ENCODE results near the gene PBX2. TPM values are rescaled to one million over a fixed set of nuclear protein-coding genes. Genes with fewer than 3 reads are reported as not detected.

Gene PBX2
- total RNA-seq, 1 donor from 2014 or later, result 166 TPM

DNA sequence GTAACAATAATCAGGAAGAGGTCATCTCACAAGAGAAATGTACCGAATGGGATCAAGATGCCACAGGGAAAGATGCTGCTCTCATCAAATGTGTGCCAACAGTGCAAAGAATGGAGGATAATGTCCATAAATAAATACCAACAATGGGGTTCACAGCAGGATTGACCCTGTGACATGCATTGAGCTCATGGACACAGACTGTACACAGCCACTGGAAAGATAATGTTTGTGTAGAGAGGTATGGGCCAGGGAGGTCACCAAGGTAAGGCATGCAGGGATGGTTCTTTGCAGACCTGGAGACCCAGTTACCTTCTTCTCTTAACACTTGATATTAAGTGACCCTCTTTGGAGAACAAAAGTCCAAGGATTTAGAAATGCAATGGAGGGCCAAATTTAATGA is 15.6 kb downstream of the PBX2 start:
- Mint-ChIP-seq H3K27me3 (no peaks in the 10 kb centered on the region), H3K27ac (no peak overlapping the region), H3K4me1 (ENCODE audit: unreplicated experiment) (peaks cover 43% of the 10 kb centered on the region), H3K36me3 (peaks cover 26% of the 10 kb centered on the region), H3K4me3 (peak overlapping the region; percentile 98), H3K9me3 (no peaks in the 10 kb centered on the region)
- DNase-seq (ENCODE audit: extremely low spot score, unreplicated experiment), result no peak
- no peak for TF ChIP-seq CTCF (conservative IDR thresholded peaks at IDR 0.05)

GRCh38 chr6:32173051-32173727 is 16.8 kb downstream of the PBX2 start:
- Mint-ChIP-seq H3K4me3 (peak overlapping the region; percentile 51), H3K36me3 (peaks cover 21% of the 10 kb centered on the region), H3K27ac (peak overlapping the region; percentile 70), H3K9me3 (no peaks in the 10 kb centered on the region), H3K27me3 (no peaks in the 10 kb centered on the region), H3K4me1 (ENCODE audit: unreplicated experiment) (peaks cover 31% of the 10 kb centered on the region)
- TF ChIP-seq CTCF (conservative IDR thresholded peaks at IDR 0.05), result no peak
- no peak for DNase-seq (ENCODE audit: extremely low spot score, unreplicated experiment)

DNA sequence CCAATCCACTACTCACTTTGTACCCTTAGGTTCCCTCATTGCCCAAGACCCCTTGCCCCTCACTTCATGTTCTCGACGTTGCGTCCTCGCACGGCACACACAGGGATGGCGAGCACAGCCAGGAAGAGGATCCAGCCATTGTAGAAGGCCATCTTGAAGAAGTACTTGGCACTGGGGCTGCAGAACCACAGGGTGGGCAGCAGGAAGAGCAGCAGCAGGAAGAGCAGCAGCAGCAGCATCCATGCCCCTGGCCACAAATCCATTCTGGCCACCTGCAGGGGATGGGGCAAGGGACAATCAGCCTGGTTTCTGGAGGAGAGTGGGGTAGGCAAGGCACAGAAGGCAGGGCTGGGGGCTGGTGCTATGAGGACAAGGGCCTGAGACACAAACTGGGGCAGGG is 18.8 kb downstream of the PBX2 start:
- TF ChIP-seq CTCF (conservative IDR thresholded peaks at IDR 0.05), result no peak
- Mint-ChIP-seq H3K27me3 (no peaks in the 10 kb centered on the region), H3K27ac (no peak overlapping the region), H3K4me1 (ENCODE audit: unreplicated experiment) (peaks cover 28% of the 10 kb centered on the region), H3K36me3 (peaks cover 26% of the 10 kb centered on the region), H3K4me3 (no peak overlapping the region), H3K9me3 (no peaks in the 10 kb centered on the region)
- DNase-seq (ENCODE audit: extremely low spot score, unreplicated experiment), result no peak

GRCh38 chr6:32170294-32170693 is 19.7 kb downstream of the PBX2 start:
- Mint-ChIP-seq H3K27me3 (no peaks in the 10 kb centered on the region), H3K9me3 (no peaks in the 10 kb centered on the region), H3K36me3 (peaks cover 31% of the 10 kb centered on the region), H3K27ac (no peak overlapping the region), H3K4me3 (no peak overlapping the region), H3K4me1 (ENCODE audit: unreplicated experiment) (peaks cover 28% of the 10 kb centered on the region)
- no peak for TF ChIP-seq CTCF (conservative IDR thresholded peaks at IDR 0.05)
- DNase-seq (ENCODE audit: extremely low spot score, unreplicated experiment), result no peak

GRCh38 chr6:32168807-32169591 is 21.0 kb downstream of the PBX2 start:
- no peak for DNase-seq (ENCODE audit: extremely low spot score, unreplicated experiment)
- TF ChIP-seq CTCF (conservative IDR thresholded peaks at IDR 0.05), result no peak
- H3K4me1 Mint-ChIP-seq (ENCODE audit: unreplicated experiment), result peaks cover 23% of the 10 kb centered on the region
- no peaks in the 10 kb centered on the region for H3K27me3 Mint-ChIP-seq
- peak overlapping the region; percentile 61 for H3K27ac Mint-ChIP-seq
- H3K9me3 Mint-ChIP-seq, result no peaks in the 10 kb centered on the region
- H3K4me3 Mint-ChIP-seq, result no peak overlapping the region
- peaks cover 34% of the 10 kb centered on the region for H3K36me3 Mint-ChIP-seq

Measured in type B pancreatic cell (in vitro differentiated cells).